Kidney capillary endothelial cell (primary cell): ENCODE measurements around the gene PNMA8C.

Source experiments
- DNase-seq: peaks from one replicate; pipeline ENCODE4 v3.0.0-alpha.2; 2018; ENCODE audit warnings: low spot score

PNMA8C gene

DNA sequence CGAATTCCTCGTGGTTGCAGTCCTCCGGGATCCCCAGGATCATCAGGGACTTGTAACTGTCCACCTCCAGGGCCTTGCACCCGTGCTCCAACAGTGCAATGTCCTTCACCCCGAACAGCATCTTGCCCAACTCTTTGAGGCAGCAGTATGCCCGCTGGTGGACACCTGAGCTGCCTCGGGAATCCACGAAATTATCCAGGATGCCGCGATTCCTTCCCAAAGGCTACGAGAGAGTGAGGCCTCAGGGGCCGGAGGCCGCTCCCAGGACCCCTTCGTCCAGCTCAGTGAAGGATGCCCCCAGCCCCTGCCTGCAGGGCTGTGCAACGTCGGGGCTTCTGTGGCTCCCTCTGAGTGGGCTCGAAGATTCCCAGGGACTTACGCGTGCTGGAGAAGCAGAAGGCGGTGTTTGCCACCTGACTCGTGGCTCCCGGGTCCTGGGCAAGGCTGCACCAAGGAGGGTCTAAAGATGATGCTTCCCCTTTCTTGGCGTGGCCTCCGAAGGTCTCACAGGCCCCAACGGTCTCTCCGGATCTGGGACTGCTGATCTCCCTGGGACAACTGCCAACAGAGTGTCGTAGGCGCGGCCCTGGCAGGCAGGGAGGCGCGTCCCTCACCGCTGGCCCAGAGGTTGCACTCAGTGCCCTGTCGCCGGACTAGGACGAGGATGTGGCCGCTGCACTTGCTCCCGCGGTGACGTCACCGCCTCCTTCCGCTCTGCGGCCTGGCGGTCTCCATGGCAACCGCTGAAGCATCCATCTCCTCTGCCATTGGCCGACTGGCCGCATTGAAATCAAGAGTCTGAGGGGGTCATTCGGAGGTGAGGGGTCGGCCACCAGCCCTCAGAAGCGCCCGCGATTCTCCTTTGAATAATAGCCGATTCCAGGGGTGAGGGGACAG is at the start of gene PNMA8C:
Gene PNMA8C, minus strand, starts transcription at position 698 of the 897 bp plus-strand sequence. Its CDS starts 577 bp downstream, at position 121.
- peak; percentile 85 for DNase-seq

DNA sequence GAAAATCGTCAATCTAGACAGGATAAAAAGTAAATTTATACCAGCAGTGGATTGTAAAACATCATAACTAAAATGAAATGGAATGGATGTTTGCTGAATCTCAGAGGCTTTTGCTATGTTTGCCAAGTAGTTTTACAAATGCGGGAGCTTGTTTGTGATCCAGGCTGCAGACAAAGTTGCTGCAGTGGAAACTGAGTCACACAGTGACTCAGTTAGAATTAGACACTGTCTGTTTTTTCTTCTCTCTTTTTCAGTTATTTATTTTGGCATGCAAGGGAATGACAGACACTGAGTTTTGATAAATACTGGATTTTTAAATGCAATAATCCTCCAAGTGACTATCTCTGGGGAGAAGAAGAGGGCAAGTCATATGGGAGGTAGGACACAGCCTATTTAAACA is 47.2 kb upstream of the PNMA8C start:
- no peak for DNase-seq

DNA sequence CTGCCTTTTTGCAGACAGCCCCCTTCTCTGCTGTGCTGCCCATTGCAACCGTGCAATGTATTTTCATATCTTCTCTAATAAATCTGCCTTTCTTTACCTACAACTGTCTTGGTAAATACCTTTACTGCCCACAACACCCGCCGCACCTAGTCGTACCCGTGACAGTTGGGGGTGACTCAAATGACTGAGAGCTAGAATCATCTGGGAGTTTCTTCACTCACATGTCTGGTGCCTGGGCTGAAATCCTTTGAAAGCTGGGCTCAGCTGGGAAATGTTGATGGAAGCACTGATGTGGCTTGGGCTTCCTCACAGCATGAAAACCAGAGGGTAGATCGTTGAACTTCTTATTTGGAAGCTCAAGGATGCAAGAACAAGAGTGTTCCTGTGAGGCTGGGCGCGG is 45.5 kb upstream of the PNMA8C start:
- DNase-seq = no peak

DNA sequence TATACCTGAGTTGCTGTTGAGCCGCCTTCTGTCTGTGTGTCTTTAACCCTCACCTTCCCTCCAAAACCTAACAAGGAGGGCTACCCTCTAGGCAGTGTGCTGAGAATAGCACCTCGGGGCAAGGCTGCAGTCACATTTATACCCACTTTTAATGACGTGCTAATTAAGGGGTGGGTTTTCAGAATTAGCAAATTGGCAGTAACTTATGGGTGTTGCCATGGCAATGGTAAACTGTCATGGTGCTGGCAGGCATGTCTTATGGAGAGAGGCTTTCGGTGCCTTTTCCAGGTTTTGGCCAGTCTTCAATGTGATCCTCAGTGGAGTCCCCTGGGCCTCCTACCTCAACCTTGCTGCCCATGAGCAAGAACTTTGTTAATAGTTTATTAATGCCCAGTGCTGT is 43.9 kb upstream of the PNMA8C start:
- DNase-seq = no peak

DNA sequence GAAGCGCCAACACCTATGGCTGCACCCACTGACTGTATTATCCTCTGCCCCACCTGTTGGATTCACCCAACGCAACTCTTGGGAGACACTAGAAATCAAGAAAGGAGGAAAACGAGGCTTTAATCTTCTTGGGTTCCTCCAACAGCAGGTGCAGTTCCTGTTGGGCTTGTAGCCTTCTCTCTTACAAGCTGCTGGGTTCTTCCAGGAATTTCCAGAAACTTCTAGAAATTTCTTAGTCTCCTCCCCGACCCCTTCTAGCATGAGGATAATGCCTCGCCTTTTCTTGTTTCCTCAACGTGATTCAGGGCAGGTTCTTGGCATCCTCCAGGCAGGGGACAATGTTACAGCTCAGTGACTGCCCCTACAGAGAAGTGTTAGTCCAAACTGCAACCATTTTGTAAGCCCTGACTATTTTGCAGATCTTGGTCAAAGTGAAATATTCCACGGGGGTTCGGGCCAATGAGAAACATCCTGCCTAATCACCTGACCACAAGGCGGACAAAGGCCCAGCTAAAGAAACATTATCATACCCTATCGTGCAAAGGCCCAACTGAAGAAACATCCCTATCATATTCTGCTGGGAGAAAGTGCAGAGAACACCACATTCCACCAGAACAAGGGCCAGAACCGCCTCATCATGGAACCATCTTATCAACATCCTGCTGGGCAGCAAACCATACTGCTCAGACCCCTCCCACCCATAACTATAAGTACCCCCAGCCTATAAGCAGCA is 43.2 kb upstream of the PNMA8C start:
- DNase-seq = no peak

DNA sequence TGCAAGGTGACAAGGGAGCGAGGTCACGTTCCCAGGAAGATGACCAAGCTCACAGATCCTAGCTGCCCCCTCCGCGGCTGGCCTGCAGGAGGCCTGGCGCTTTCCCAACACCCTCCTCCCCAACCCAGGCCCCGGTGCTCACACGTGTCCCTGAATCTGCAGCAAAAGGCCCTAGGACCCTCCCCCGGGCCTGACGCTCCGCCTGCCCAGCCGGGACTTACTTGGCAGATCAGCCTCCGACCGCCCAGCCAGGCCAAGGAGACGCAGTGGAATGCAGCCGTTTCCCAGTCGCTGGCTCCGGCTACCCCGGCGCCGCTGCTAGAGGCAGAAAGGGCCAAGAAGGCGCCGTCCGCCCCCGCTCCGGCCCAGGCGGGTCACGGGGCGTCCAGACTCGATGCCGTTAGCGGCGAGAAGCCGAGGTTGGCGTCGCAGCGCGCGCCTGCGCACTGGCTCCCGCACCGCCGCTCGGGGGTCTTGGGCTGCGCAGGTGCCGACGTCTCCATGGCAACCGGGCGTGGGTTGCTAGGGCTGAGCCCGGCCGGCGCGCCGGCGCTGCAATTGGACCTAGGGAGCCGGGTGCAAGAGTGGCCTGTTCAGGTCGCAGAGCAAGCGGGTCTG is 42.5 kb upstream of the PNMA8C start, which contains the start of gene PNMA8A:
Gene PNMA8A, minus strand, starts transcription at position 448 of the 618 bp plus-strand sequence. CDS start 528 bp downstream, outside the sequence.
- DNase-seq = peak; percentile 57

DNA sequence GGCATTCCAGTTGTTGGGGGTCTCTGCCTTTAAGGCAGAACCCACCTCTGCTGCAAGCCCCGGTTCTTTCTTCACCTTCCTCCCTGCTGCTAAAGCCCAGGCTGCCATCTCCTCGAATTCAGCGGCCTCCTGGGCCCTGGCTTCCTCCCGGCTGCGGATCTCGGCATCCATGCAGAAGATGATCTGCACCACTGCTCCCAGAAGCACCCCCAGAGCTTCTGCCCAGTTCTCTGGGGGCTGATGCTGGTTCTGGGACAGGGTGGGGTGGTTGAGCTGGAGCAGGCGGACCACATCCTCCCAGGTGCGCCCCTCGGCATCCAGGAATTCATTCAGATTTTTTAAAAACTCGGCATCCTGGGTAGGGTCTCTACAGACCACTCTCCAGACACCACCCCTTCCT is 41.6 kb upstream of the PNMA8C start:
- DNase-seq = no peak

DNA sequence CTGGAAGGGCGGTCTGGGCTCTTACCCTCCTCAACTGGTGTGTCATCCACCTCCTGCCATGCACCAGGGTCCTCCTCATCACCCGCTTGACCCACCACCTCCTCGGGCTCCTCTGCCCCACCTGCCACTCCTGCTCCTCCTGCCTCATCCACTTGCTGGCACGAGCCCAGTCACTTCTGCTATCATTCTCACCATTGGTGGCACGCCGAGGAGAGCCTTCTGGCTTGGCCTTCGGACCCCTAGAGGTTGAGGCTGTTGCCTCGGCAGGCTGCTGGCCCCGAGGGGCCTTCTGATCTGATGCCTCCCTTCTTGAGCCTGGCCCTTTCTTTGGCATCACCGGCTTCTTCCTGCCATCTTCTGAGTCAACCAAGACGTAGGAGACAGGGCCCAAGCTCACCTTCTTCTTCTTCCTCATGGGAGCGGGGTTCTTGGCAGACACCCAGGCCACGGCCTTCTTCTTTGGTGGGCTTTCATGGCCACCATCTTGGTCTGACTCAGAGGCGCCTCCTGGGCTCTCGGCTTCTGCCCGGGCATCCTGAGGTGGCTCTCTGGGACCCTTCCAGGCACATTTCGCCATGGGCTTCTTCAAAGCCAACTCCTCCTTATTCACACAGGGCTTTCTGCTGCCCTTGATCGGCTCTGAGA is 40.9 kb upstream of the PNMA8C start:
- no peak for DNase-seq

DNA sequence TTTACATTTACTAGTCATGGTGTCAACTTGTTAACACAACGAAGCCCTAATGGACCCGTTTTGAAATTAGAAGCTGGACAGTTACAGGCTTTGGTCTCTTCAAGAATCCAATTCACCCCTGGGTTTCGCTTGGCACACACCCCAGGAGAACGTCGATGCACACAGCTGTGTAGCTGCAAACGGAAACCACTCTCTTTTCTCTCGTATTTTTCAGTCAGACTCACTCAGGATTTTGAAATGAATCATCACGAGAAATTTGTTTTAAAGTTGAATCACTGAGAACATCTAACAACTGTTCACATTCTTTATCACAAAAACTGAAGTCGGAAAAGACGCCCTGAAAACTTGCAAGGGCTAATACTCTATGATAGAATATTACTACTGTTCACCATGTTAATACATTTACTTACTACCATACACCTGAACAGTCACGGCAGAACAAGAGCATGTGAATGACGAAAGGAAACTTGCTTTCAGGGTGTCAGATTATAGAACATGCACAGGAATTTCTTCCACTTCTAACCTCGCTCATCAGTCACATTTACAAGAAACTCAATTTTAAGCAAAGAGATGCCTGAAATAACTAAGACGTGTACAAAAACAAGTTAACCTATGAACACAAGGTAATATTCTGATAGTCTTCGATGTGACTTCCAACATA is 37.9 kb upstream of the PNMA8C start:
- DNase-seq = no peak

DNA sequence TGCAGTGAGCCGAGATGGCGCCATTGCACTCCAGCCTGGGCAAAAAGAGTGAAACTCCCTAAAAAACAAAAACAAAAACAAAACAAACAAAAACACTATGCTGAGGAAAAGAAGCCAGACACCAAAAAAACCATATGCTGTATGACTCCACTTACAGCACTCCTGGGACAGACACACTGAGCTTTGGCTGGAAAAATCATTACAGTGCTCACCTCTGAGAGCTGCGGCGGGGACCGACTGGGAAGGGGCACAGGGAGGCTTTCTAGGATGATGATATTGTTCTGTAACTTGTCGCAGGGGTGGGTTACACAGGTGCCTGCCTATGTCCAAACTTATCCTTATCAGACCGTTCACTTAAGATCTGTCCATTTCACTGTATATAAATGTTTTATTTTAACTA is 34.8 kb upstream of the PNMA8C start:
- DNase-seq = no peak

DNA sequence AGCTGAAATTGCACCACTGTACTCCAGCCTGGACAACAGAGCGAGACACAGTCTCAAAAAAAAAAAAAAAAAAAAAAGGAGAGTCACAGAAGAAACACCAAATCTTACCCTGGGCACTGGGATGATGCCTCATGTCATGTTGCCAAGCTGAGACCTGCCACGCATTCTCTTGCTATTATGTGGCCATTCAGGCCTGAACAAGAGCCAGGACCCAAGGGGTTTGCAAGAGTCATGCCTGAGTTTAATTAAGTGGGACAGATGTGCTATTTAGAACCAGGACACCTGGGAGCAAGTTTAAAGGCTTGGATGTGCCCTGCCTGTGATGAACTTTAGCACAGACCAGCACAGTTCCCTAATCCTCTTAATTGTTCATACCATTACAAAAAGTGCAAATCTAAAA is 32.8 kb upstream of the PNMA8C start:
- no peak for DNase-seq

DNA sequence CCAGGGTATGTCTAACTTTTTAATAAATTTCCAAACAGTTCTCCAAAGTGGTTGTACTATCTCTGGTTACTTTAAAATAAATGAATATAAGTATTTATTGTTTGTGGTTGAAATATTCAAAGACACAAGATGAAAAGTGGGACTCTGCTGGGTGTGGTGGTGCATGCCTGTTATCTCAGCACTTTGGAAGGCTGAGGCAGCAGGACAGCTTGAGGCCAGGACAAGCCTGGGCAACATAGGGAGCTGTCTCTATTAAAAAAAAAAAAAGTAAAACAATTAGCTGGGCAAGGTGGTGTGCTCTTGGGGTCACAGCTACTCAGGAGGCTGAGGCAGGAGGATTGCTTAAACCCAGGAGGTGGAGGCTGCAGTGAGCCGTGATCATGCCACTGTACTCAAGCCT is 32.2 kb upstream of the PNMA8C start:
- DNase-seq = no peak

DNA sequence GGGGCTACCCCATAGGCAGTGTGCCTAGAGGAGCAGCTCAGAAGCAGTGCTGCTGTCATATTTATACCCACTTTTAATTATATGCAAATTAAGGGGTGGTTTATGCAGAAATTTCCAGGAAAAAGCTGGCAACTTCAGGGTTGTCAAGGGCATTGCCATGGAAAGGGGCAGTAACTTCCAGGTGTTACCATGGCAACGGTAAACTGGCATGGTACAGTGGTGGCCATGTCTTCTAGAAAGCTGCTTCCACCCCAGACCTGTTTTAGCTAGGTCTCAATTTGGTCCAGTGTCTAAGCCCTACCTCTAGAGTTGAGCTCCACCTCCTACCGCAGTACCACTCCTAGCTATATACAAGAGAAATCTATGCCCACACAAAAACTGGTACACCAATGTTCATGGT is 31.3 kb upstream of the PNMA8C start:
- no peak for DNase-seq

DNA sequence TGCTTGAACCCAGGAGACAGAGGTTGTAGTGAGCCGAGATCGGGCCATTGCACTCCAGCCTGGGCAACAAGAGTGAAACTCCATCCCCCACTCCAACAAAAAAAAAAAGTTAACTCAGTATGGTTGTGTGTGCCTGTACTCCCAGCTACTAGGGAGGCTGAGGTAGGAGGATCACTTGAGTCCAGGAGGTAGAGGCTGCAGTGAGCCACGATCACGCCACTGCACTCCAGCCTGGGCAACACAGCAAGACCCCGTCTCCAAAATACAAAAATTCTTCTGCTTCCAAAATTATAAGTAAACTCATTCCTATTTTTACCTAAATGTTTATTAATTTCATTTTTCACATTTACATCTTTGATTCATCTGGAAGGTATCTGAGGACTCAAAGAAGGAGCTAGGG is 28.2 kb upstream of the PNMA8C start:
- no peak for DNase-seq

DNA sequence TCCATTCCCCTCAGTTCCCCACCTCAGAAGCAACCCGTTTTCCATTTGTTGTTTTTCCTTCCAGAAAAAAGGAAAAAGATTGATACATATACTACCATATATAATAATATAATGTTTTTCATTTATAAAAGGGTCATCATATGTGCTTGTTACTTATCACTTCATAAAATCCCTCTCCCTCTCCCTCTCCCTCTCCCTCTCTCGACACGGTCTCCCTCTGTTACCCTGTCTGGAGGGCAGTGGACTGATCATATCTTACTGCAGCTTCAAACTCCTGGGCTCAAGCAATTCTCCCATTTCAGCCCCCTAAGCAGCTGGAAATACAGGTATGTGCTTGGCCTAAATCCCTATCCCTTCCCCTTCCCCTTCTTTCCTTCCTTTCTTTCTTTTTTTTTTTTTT is 25.5 kb upstream of the PNMA8C start:
- DNase-seq = no peak

DNA sequence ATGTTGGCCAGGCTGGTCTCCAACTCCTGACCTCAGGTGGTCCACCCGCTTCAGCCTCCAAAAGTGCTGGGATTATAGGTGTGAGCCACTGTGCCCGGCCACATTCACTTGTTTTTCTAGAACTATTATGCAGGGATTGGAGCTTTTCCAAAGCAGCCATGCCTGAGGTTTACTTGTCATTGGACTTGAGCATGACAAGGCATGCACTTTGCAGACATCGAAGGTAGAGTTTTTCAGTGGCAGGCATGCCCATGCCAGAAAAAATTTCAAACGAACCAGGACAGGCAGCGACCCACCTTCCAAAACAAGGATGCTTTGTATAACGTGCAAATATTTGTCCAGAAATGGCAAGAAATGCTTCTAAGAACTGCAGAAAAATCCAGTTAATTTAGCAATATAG is 24.9 kb upstream of the PNMA8C start:
- DNase-seq = no peak

DNA sequence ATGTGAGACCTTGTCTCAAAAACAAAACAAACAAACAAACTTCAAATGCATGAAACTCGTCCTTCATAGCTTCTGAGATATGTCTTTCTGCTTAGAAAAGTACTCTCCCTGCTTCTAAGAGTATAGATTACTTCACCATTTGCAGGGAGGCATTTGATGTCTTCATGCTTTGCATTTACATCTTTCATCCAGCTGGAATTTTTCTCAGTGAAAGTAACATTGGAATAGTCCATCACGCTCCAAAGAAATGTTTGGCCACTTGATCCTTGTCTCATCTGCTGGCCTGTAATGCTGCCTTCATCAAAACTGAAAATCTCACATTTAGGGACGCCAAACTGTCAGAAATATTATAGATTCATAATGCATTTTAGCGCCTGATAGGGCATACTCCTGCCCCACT is 23.4 kb upstream of the PNMA8C start:
- DNase-seq = no peak

DNA sequence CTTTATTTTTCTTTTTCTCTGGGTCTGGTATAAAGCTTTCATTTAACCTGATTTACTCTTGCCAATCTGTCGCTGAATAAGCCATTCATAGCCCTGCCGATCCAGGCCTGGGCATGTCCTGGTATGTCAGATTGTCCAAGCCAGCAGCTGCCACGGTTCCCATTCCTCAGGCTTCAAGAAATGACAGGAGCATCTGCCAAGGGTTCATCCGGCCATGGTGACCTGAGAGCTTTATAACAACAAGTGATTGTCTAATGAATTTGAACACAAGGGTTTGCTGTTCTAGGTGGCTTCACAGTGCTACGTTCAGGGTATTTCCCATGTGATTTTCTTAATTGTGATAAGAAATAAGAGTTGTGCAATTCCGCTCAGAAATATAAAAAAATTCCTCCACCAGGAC is 22.6 kb upstream of the PNMA8C start:
- no peak for DNase-seq

DNA sequence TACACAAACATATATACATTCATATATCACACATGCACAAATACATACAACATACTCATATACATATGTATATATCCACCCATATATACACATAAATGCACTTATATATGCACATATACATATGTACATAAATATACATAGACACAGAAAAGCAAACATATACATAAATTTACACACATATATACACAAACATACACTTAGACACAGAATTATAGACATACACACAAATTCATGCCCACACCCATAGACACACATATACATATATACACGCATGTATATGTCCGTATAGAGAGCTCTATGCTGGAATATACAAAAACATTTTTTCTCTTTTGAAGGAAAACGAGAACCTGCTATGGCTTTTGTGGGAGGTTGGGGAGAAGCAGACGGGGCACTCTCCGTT is 22.0 kb upstream of the PNMA8C start:
- DNase-seq = no peak

DNA sequence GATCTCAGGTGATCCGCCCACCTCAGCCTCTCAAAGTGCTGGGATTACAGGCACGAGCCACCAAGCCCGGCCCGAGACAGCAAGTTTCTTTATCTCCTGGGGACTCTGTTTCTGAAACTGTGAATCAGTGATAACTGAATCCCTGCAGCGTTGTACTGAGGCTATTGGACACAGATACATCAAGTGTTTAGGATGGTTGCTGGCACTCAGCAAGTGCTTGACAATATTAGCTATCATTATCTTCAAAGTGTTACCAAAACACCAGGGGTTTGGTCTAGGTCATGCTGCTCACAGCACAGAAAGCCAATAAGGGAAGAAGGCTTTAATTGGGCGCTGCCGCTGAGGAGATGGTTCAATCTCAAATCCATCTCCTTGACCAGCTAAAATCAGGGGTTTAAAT is 20.5 kb upstream of the PNMA8C start:
- no peak for DNase-seq

DNA sequence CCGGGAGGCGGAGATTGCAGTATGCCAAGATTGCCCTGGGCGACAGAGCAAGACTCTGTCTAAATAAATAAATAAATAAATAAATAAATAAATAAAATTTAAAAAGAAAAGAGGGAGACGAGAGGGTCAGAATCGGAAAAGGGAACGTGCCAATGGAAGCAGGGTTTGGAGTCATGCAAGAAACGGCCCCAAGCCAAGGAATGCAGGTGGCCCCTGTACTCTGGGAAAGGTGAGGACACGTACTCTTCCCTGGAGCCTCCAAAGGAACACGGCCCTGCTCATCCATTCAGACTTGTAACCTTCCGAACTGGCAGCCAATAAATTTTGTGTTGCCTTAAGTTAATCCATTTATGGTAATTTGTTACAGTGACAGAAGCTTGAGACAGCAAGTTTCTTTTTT is 19.9 kb upstream of the PNMA8C start:
- DNase-seq = no peak

DNA sequence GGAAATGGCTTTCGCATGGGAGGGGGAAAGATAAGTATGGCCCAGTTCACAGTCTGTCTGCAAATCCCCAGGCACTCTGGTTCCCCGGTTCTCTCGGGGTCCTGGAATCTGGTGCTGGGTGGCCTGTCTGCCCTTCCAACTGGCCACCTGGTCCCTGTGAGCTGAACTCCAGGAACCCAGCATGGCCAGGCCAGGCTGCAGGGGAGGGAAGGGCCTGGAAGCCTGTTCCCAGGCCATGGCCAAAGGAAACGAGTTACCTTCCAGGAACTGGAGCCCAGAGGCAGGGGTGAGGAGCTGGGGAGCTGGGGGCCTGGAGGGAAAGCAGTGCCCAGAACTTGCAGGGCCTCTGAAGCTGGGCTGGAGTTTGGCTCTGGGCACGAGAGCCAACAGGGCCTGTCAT is 19.1 kb upstream of the PNMA8C start:
- no peak for DNase-seq
